GM18517 (cell line): ENCODE data around the gene CAMTA1.
"Not testable (repeated sequence)": the region's sequence is repeated elsewhere in the genome, so short reads cannot be mapped to it uniquely, and the experiment has no call there.

ENCODE experiments used
- ATAC-seq: cut with Tn5 transposase; IDR thresholded peaks from one replicate; pipeline ENCODE4 v1.9.1; 2021; ENCODE audit warnings: mild to moderate bottlenecking, moderate library complexity; ENCODE audit not compliant: unreplicated experiment

Gene CAMTA1

GRCh38 chr1:6835139-6835538, 49.9 kb downstream of the CAMTA1 start:
- ATAC-seq: no peak

DNA sequence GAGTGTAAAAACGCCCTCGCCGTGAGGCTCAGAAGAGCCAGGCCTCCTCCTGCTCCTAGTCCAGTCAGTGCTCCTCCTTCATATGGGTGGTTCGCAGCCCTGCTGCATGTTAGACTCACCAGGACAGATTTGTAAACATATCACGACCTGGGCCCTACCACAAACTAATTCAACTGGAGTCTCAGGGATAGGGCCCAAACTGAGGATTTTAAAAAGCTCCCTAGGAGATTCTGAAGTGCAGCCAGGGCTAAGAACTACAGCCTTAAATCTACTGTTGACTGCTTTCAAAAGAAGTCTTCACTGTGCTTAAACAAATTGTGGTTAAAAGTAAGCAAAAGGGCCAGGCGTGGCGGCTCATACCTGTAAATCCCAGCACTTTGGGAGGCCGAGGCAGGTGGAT, 57.0 kb downstream of the CAMTA1 start:
- no peak for ATAC-seq

GRCh38 chr1:6845786-6846185, 60.5 kb downstream of the CAMTA1 start:
- ATAC-seq: not testable (repeated sequence)

DNA sequence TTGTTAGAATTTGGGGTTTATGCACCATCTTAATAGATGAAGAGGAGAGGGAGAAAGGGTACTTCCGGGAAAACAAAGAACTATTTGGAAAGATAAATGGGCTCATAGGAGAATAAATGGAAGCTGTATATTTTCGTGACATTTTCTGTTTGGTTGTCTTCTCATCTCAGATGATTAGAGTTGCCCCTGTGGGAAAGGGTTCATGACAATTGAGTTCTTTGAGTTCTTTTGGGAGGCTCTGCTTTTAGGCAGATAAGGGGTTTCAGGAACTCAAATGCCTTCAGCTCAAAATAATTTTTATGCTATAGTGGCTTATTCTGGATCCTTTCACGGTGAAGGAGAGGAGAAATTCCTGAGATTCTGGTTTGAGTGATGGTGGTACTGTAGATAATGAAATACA, 63.6 kb downstream of the CAMTA1 start:
- no peak for ATAC-seq

GRCh38 chr1:6850537-6850936, 65.3 kb downstream of the CAMTA1 start:
- no peak for ATAC-seq

DNA sequence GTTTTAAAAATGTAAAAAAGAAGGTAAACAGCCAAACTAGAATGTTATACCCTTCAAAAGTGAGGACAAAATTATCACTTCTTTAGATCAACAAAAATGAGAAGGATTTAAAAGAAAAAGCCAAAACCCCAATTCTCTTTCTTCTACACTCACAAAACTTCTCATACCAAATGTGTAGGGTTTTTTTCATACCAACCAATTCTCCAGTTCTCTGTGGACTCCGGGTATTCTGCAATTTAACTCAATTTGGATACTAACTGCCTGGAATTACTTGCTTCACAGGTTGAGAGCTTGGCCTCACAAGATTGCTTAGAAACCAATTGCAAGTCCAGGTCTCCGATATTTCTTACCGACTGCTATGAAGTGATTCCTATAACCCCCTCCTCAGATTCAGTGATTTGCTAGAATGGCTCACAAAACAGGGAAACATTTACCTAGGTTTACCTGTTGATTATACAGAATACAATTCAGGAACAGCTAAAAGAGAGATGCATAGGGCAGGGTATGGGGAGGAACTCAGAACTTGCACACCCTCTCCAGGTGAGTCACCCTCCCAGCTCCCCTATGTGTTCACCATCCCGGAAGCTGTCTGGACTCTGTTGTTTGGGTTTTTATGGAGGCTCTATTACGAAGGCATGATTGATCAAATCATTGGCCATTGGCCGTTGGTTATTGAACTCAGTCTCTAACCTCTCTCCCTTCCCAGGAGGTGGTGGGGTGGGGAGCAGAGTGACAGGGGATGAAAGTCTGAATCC, 67.1 kb downstream of the CAMTA1 start:
- no peak for ATAC-seq

GRCh38 chr1:6854166-6854565, 68.9 kb downstream of the CAMTA1 start:
- ATAC-seq: no peak

DNA sequence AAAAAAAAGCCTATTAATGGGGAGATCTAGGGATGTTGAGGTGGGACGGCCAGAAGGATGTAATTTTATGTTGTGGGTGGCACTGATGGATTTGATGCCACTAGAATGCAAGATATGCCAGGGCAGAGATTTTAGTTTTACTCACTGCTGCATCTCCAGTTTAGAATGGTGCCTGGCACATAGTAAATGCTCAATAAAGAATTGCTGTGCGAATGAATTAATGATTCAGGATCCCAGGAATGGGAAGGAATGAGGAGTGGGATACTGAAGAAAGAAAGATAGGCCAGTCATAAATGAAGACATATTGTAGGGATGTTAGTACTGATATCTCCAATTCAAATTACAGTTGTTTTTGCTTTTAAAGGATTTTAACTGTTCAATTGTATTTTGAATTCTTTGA, 72.6 kb downstream of the CAMTA1 start:
- no peak for ATAC-seq

- no peak for ATAC-seq
These were observed 73.3 kb downstream of the CAMTA1 start for GRCh38 chr1:6858596-6858995.

- ATAC-seq: no peak
These were observed 74.4 kb downstream of the CAMTA1 start for GRCh38 chr1:6859415-6860343.

DNA sequence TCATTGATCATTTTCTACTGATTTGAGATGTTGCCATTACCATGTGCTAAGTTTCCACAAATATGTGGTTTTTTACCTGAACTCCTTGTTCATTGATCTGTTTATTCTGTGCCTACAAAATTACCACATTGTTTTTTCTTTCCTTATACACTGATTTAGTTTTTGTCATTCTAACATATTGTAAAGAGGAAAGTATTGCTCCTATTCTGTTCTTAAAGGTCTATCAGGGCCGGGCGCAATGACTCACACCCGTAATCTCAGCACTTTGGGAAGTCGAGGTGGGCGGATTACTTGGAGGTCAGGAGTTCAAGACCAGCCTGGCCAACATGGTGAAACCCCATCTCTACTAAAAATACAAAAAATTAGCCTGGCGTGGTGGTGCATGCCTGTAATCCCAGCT, 75.1 kb downstream of the CAMTA1 start:
- no peak for ATAC-seq

DNA sequence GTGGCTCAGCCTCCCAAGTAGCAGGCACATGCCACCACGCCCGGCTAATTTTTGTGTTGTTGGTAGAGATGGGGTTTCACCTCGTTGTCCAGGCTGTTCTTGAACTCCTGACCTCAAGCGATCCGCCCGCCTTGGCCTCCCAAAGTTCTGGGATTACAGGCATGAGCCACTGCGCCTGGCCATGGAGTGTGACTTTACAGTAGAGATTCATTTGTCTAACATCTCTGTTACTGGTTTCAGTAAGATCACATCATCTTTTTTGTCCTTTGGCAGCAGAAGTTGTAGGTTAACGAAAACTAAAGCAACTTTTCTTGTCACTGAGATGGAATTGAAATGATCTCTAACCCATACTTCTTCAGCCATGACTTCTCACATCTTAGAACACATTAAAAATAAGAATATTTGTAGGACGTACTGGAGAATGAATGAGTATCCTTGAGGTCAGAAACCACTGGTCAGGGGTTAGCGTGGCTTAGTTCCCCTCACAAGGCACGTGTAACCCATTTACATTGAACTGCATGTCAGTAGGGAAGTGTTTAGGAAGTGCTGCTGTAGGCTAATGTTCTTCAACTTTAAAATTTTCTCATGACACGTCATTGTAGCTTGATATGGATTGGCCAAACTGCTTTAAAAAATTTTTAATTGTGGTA, 75.9 kb downstream of the CAMTA1 start:
- ATAC-seq: no peak

GRCh38 chr1:6862906-6863305, 77.7 kb downstream of the CAMTA1 start:
- ATAC-seq: no peak

DNA sequence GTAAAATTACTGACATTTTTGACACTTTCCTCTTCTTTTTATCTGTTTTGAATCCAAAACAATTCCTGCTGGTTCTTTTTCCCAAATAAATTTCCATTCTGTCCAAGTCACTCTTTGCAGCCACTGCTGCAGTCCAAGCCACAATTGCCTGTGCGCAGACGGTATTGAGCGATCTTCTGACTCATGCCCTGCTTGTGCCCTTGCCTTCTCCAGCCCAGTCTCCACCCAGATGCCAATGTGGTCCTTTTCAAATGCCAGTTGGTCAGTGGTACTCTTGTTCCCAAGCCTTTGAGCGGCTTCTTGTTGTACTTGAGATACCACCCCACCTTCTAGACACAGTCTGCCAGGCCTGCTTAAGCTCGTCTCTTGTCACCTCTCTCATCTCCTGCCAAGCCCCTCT, 78.9 kb downstream of the CAMTA1 start:
- no peak for ATAC-seq

- ATAC-seq: no peak
These were observed 81.6 kb downstream of the CAMTA1 start for GRCh38 chr1:6866825-6867224.

DNA sequence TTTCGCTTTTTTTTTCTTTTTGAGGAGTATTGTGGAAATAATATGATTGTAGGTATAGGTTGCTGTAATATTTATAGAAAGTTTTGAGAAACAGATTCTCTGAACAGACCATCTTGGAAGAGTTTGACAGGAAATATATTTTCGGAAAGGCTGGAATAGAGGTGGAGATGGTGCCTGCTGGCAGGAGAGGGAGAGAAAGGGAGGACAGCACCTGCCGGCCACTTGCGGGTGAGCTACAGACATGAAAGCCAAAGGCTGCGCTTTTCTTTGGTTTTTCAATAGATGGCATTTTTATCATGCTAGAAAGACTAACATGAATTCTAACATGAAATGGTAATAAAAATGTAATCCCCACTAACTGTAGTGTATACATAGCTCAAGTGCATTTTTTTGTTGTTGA, 82.1 kb downstream of the CAMTA1 start:
- ATAC-seq: no peak

- ATAC-seq: no peak
These were observed 82.7 kb downstream of the CAMTA1 start for GRCh38 chr1:6867729-6868659.

DNA sequence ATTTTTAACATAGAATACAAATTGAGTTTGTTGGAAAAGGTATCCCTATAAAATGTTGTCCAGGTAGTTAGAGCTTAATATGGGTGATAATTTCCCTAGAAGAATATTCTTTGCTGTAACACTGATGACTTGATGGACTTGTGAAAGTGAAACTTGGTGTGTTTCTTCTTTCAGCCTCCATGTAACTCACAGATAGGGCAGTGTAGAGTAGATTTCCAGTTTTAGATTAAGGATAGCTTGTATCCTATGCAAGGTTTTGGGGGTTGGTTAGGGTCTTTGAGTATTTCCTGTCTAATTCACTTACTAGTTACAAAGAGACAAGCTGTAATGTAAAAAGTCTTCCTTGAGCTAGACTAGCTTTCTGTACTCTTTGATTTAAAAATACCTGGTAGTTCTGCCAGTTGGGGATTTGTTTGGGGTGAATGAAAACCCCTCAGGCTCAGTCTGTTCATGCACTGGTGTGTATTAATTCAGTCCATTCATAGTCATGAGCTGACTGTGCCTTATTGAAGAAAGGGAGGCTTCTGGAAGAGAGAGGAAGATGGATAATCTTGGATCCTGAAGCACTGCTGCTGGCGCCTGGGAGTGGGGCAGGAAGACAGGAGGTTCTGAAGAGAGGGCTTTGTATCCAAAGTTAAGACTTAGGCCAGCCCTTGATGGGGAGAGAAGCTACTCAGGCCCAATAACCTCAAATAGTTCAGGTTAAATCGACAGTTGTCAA, 83.6 kb downstream of the CAMTA1 start:
- ATAC-seq: no peak

DNA sequence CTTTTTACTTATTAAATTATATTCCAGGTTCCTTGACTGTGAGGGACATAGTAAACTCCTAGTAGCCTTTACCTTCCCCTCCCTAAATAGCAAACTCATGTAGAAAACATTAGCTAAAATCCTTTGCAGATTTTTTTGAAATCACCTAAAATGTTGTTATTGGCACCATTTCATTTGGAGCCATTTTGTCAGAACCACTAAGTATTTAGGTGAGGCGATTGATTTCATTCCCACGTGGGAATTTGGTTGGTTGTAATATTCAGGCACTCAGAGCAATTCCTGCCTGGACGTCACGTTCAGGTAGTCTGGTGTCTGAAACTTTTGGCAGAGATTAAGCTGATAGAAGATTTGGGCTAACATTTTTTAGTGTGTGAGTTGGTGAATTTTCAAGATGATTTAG, 84.3 kb downstream of the CAMTA1 start:
- ATAC-seq: no peak

GRCh38 chr1:6870086-6870485, 84.8 kb downstream of the CAMTA1 start:
- ATAC-seq: no peak
